HG02759 (cell line): ENCODE measurements around the gene PCCA.
"Not testable (repeated sequence)": the region's sequence is repeated elsewhere in the genome, so short reads cannot be mapped to it uniquely, and the experiment has no call there.

Source experiments
- ATAC-seq: cut with Tn5 transposase; IDR thresholded peaks from one replicate; pipeline ENCODE4 v1.9.1; 2021; ENCODE audit warnings: mild to moderate bottlenecking, moderate library complexity; ENCODE audit not compliant: unreplicated experiment

Gene PCCA

GRCh38 chr13:100088644-100089464 lies at the start of gene PCCA:
Gene PCCA, plus strand, starts transcription at chr13:100089093. Its CDS starts 28 bp downstream, at chr13:100089121.
- ATAC-seq: peak; percentile 98

- ATAC-seq: no peak
These were observed 49.2 kb upstream of the PCCA start for GRCh38 chr13:100039740-100040139.

DNA sequence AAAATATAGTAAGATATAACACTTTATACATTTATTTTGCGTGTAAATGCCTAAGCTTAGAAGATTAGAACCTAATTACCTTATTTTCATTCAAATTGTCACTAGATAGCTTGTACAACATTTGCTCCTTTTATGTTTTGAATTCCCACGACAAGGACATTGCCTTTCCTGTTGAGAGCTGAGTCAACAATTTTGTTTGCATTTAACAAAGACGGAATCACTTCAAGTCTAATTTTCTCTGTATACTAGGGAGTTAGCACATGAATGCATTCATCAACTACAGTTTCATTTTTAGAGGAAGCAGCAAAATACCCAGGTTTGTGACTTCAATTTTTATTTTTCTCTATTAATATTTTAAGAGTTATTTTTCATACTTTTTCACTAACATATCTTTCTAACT lies 48.7 kb upstream of the PCCA start:
- ATAC-seq: no peak

DNA sequence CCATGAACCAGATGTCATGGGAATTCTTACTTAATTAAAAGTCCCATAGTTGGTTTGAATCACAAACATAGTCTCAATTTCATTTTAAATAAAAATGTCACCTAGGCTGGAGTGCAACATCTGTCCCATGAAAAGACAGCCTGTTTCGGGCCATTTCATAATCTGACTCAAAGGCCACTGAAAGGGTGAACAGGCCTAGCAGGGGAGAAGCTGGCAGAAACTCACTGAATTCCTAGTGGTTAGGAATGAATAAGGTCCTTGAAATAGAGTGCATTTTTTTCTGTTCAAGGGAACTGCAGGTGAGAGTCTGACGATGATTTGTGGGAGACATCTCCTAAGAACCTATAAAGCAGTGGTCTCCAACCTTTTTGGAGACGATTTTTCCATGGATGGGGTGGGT lies 44.0 kb upstream of the PCCA start:
- no peak for ATAC-seq

DNA sequence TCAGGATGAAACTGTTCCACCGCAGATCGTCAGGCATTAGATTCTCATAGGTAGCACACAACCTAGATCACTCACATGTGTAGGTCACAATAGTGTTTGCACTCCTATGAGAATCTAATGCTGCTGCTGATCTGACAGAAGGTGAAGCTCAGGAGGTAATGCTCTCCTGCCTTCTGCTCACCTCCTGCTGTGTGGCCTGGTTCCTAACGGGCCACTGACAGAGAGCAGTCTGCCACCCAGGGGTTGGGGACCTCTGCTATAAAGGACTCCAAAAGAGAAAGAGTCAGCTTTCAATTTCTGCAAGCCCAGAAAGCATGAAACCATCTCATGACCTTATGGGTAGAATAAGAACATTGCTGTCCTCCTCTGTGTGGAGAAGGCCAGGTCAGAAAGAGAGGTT lies 43.5 kb upstream of the PCCA start:
- no peak for ATAC-seq

GRCh38 chr13:100051070-100051469 lies 37.8 kb upstream of the PCCA start:
- no peak for ATAC-seq

DNA sequence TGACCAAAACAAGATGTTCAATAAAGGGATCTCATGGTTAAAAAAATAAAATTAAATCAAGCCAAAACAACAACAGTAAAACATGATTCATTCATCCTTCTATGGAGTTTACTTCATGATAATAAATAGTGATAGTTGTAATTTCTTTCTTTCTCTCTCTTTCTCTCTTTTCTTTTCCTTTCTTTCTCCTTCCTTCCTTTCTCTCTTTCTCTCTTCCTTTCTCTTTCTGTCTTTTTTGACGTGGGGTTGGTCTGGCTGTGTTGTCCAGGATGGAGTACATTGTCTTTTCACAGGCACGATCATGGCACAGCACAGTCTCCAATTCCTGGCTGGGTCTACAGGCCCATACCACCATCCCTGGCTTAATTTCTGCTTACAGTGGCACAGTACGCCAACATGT lies 29.1 kb upstream of the PCCA start:
- ATAC-seq: no peak

- ATAC-seq: no peak
These were observed 25.6 kb upstream of the PCCA start for GRCh38 chr13:100063333-100063732.

DNA sequence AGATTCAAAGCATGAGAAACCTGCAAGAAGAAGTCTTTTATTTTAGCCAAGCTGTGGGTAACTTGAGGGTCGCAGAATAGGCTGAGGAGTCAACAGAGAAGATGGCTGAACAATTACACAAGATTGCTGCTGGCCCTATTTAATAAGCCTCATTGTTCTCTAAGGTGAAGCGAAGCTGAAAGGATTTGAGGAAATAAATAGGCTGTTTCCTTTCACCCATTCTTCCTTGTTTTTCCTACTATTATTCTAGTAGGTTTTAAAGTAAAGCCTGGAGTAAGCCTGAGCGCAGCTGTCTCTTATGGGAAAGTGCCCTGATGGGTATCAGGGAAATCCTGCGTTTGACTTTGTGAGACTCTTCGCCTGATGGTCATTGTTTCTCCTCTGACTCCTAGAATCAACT lies 25.0 kb upstream of the PCCA start:
- no peak for ATAC-seq

- no peak for ATAC-seq
These were observed 20.6 kb upstream of the PCCA start for GRCh38 chr13:100068133-100068931.

DNA sequence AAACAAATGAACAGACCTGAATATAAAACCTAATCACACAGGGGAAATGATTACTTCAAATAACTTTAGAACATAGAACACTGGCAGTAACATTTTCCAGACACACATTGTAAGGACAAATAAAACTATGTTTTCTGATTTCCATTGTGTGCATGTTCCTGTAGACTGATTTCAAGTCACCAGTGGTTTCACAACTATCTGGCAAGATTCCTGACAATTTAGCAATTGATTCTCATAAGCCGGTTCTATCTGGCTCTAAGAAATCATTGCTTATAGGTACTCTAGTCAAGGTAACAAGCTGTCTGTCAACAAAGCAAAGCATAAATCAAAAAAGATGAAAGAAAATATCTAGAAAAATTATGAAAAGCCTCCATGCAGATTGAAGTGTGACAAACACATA lies 19.6 kb upstream of the PCCA start:
- no peak for ATAC-seq

DNA sequence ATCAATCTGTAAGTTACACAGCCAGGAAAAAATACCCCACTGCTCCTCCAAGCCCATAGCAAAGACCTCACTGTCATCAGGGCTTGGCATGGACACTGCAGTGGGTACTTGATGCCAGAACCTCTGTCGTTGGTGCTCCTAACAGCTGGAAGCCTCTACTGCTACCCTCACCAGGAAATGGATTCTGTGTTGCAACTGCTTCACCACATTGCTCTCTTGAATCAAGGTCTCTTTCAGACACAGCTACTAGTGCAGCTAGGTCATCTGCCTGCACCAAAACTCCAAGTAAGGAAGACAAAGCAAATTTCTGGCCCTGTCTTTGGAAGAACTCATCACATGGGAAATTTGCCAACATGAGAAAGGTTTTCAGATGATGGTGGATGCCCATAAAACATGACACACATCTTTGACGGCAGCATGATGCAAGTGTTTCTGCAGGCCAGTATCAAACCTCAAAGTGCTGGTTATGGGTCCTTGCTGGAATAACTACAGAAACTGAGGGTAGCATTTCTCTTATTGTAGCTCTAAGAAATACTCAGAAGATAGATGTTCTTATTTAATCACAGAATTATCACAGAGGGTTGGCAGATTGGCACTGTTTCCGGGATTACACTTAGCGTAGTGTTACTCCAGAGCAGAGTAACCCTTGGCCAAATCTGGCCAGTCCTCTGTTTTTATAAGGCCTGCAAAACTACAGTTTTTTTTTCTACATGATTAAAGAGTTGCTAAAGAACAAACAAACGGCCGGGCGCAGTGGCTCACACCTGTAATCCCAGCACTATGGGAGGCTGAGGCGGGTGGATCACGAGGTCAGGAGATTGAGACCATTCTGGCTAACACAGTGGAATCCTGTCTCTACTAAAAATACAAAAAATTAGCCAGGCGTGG lies 12.9 kb upstream of the PCCA start:
- no peak for ATAC-seq

GRCh38 chr13:100079003-100079402 lies 9.9 kb upstream of the PCCA start:
- not testable (repeated sequence) for ATAC-seq

DNA sequence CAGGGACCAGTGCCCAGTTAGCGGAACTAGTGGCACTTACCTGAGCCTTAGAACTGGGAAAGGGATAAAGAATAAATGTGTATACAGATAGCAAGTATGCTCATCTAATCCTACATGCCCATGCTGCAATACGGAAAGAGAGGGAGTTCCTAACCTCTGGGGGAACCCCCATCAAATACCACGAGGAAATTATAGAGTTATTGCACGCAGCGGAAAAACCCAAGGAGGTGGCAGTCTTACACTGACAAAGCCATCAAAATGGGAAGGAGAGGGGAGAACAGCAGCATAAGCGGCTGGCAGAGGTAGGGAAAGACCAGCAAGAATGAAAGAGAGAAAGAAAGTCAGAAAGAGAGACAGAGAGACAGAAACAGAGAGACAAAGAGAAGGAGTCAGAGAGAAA lies 5.5 kb upstream of the PCCA start:
- ATAC-seq: not testable (repeated sequence)

DNA sequence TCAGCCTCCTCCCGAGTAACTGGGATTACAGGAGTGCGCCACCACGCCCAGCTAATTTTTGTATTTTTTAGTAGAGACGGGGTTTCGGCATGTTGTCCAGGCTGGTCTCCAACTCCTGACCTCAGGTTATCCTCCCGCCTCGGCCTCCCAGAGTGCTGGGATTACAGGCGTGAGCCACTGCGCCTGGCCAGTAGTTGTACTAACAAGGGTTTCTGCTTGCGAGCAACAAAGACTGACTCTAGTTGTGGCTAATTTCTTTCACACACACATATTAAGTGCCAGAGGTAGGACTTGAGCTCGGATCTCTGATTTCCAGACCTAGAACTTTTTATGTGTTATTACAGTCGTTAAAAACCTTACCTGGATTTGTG lies 635 bp upstream of the PCCA start:
- ATAC-seq: no peak

GRCh38 chr13:100089465-100090032 lies 656 bp downstream of the PCCA start:
- peak; percentile 31 for ATAC-seq

- ATAC-seq: no peak
These were observed 2.0 kb downstream of the PCCA start for GRCh38 chr13:100090861-100091260.

DNA sequence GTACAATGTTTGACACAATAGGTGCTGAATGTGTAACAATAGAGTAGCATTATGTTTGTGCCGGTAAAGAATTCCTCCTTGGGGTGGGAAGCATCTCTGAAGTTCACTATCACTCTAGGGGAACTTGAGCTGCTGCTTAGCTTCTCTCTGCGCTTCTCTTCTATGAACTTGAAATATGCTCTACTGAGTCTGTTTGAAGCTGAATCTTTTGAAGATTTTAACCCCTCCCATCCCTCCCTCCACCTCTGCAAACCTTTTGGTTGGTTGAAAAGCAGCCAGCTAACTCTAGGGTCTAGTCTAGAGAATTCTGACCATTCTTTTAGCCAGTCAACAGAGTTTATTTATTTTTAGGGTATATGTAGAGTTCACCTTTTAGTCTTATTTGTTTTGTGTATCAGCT lies 2.5 kb downstream of the PCCA start:
- no peak for ATAC-seq

GRCh38 chr13:100092273-100092672 lies 3.4 kb downstream of the PCCA start:
- not testable (repeated sequence) for ATAC-seq

GRCh38 chr13:100095498-100095897 lies 6.6 kb downstream of the PCCA start:
- no peak for ATAC-seq

- ATAC-seq: no peak
These were observed 7.6 kb downstream of the PCCA start for GRCh38 chr13:100096526-100096925.
